ENCODE results near the gene ANKIB1. TPM values are rescaled to one million over a fixed set of nuclear protein-coding genes. Genes with fewer than 3 reads are reported as not detected.
"Not testable (repeated sequence)": the region's sequence is repeated elsewhere in the genome, so short reads cannot be mapped to it uniquely, and the experiment has no call there.

The ANKIB1 gene
- total and polyA plus RNA-seq, 2 experiments from 2014 or later: 12.6 to 43.1 TPM

- peaks cover 22% of the 10 kb centered on the region for H3F3A ChIP-seq (ENCODE audit: insufficient read depth)
- H3K4me1 ChIP-seq (ENCODE audit: insufficient read depth): peaks cover 24% of the 10 kb centered on the region
- in situ Hi-C loops (cut with MboI): no loop called here
Observed at GRCh38 chr7:92250603-92251002, 4.8 kb downstream of the ANKIB1 start.

DNA sequence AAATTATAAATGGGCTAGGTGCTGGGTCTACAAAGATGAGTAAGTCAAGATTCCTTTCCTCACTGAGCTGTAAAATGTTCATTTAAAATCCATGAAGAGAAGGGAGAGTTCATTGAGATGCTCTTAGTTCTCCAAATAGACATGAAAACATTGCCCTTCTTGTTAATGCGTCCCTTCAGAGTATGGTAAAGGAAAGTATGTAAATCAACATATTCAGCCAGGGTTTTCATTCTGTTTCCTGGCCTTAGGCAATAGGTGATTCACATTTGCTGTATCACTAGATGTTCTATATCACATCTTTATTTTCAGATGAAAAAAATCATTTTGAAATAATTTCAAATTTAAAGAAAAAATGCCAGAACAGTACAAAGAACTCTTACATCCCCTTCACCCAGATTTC lies 5.4 kb downstream of the ANKIB1 start:
- no peak overlapping the region for H3K4me3 ChIP-seq
- H3K36me3 ChIP-seq (ENCODE audit: low read depth): 0 out of 2 replicates have a peak, but pooled peaks cover 2% of the 10 kb centered on the region
- peaks cover 95% of the 10 kb centered on the region for H3K79me2 ChIP-seq (ENCODE audit: insufficient read depth)
- peaks cover 28% of the 10 kb centered on the region for H3F3A ChIP-seq (ENCODE audit: insufficient read depth)
- 100% methylated on average over 1 of the region's 1 CpG for WGBS, 2 experiments (ENCODE audit: low coverage in 1 of 2, low lambda C conversion rate in 2 of 2, missing lambda C conversion rate in 2 of 2)
- no peaks in the 10 kb centered on the region for H3K9me2 ChIP-seq (ENCODE audit: insufficient read depth)
- no peaks in the 10 kb centered on the region for H3K27me3 ChIP-seq (replicated peaks; ENCODE audit: insufficient read depth)
- peak overlapping the region; percentile 9 for H3K4me2 ChIP-seq (ENCODE audit: unreplicated experiment)
- peaks cover 30% of the 10 kb centered on the region for H3K4me1 ChIP-seq (ENCODE audit: insufficient read depth)
- TF ChIP-seq EZH2phosphoT487 (IDR thresholded peaks at IDR 0.05; ENCODE audit: insufficient read depth, low read depth) (no peak), EZH2 (IDR thresholded peaks at IDR 0.05; ENCODE audit: insufficient read depth, poor library complexity, severe bottlenecking) (no peak)
- H3K9ac ChIP-seq: no peak overlapping the region
- no peaks in the 10 kb centered on the region for H3K9me3 ChIP-seq (ENCODE audit: low read depth)
- 0 out of 2 replicates have a peak, but pooled peaks cover 5% of the 10 kb centered on the region for H4K20me1 ChIP-seq (ENCODE audit: insufficient read depth)
- in situ Hi-C loops (cut with MboI): no loop called here
- peak; percentile 17 for DNase-seq
- no peak overlapping the region for H2AFZ ChIP-seq
- H3K27ac ChIP-seq: no peak overlapping the region

More at GRCh38 chr7:92250603-92251002, 4.8 kb downstream of the ANKIB1 start:
- Histone ChIP-seq H3K4me3 (no peak overlapping the region), H2AFZ (no peak overlapping the region), H3K9me2 (ENCODE audit: insufficient read depth) (no peaks in the 10 kb centered on the region), H3K36me3 (ENCODE audit: low read depth) (0 out of 2 replicates have a peak, but pooled peaks cover 2% of the 10 kb centered on the region), H4K20me1 (ENCODE audit: insufficient read depth) (0 out of 2 replicates have a peak, but pooled peaks cover 5% of the 10 kb centered on the region), H3K79me2 (ENCODE audit: insufficient read depth) (peaks cover 93% of the 10 kb centered on the region), H3K9me3 (ENCODE audit: low read depth) (no peaks in the 10 kb centered on the region), H3K9ac (no peak overlapping the region), H3K4me2 (ENCODE audit: unreplicated experiment) (peak overlapping the region; percentile 9), H3K27me3 (replicated peaks; ENCODE audit: insufficient read depth) (no peaks in the 10 kb centered on the region), H3K27ac (no peak overlapping the region)
- TF ChIP-seq EZH2 (IDR thresholded peaks at IDR 0.05; ENCODE audit: insufficient read depth, poor library complexity, severe bottlenecking): no peak
- TF ChIP-seq EZH2phosphoT487 (IDR thresholded peaks at IDR 0.05; ENCODE audit: insufficient read depth, low read depth): no peak
- DNase-seq: no peak

GRCh38 chr7:92253251-92253650 lies 7.5 kb downstream of the ANKIB1 start:
- 0 out of 2 replicates have a peak, but pooled peaks cover 2% of the 10 kb centered on the region for H3K36me3 ChIP-seq (ENCODE audit: low read depth)
- TF ChIP-seq EZH2 (IDR thresholded peaks at IDR 0.05; ENCODE audit: insufficient read depth, poor library complexity, severe bottlenecking) (no peak), EZH2phosphoT487 (IDR thresholded peaks at IDR 0.05; ENCODE audit: insufficient read depth, low read depth) (no peak)
- WGBS, 2 experiments (ENCODE audit: low coverage in 1 of 2, low lambda C conversion rate in 2 of 2, missing lambda C conversion rate in 2 of 2): 97 to 100% methylated on average over 1 of the region's 1 CpG
- peaks cover 96% of the 10 kb centered on the region for H3K79me2 ChIP-seq (ENCODE audit: insufficient read depth)
- in situ Hi-C loops (cut with MboI): no loop called here
- no peak overlapping the region for H3K4me3 ChIP-seq
- no peak overlapping the region for H3K27ac ChIP-seq
- H3K27me3 ChIP-seq (replicated peaks; ENCODE audit: insufficient read depth): no peaks in the 10 kb centered on the region
- no peak overlapping the region for H2AFZ ChIP-seq
- peaks cover 26% of the 10 kb centered on the region for H3K4me1 ChIP-seq (ENCODE audit: insufficient read depth)
- no peaks in the 10 kb centered on the region for H3K9me2 ChIP-seq (ENCODE audit: insufficient read depth)
- H3F3A ChIP-seq (ENCODE audit: insufficient read depth): peaks cover 31% of the 10 kb centered on the region
- no peak overlapping the region for H3K4me2 ChIP-seq (ENCODE audit: unreplicated experiment)
- H3K9ac ChIP-seq: no peak overlapping the region
- 0 out of 2 replicates have a peak, but pooled peaks cover 5% of the 10 kb centered on the region for H4K20me1 ChIP-seq (ENCODE audit: insufficient read depth)
- no peak for DNase-seq
- no peaks in the 10 kb centered on the region for H3K9me3 ChIP-seq (ENCODE audit: low read depth)

GRCh38 chr7:92254800-92255199 lies 9.0 kb downstream of the ANKIB1 start:
- in situ Hi-C loops (cut with MboI); H3K27me3 ChIP-seq (replicated peaks; ENCODE audit: insufficient read depth); H4K20me1 ChIP-seq (ENCODE audit: insufficient read depth); H3K9me3 ChIP-seq (ENCODE audit: low read depth); H3K36me3 ChIP-seq (ENCODE audit: low read depth); H3K9me2 ChIP-seq (ENCODE audit: insufficient read depth): not testable (repeated sequence)
- peak overlapping the region; percentile 67 for H3K4me3 ChIP-seq
- peaks cover 23% of the 10 kb centered on the region for H3K4me1 ChIP-seq (ENCODE audit: insufficient read depth)
- 0 out of 2 replicates have a peak overlapping the region, but pooled peaks have one; percentile 17 for H2AFZ ChIP-seq
- DNase-seq: peak; percentile 42
- WGBS, 2 experiments (ENCODE audit: low coverage in 1 of 2, low lambda C conversion rate in 2 of 2, missing lambda C conversion rate in 2 of 2): 73 to 79% methylated on average over 1 of the region's 1 CpG
- H3F3A ChIP-seq (ENCODE audit: insufficient read depth): peaks cover 31% of the 10 kb centered on the region
- H3K9ac ChIP-seq: peak overlapping the region; percentile 75
- peak overlapping the region; percentile 90 for H3K4me2 ChIP-seq (ENCODE audit: unreplicated experiment)
- H3K27ac ChIP-seq: peak overlapping the region; percentile 91
- peaks cover 96% of the 10 kb centered on the region for H3K79me2 ChIP-seq (ENCODE audit: insufficient read depth)

DNA sequence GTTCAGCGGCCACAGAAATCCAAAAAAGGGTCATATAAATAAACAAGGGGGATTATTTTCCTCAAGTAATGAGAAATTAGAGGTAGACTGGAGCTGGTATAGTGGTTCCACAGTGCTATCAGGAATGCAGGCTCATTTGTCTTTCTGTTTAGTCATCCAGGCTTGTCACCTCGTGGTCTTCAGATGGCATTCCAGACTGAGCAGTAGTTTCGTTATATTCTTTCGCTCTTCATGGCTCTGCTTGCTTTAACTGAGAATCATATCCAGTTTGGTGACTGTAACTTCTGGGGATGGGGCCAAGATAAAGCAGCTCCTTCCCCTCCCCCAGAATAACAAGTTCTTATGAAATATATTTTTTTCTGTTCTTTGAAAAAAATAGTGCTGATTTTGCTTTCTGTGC lies 9.5 kb downstream of the ANKIB1 start:
- no peak for TF ChIP-seq EZH2 (IDR thresholded peaks at IDR 0.05; ENCODE audit: insufficient read depth, poor library complexity, severe bottlenecking)
- Histone ChIP-seq H3K9ac (peak overlapping the region; percentile 75), H2AFZ (peak overlapping the region; percentile 17; the same call in 1 of the 2 replicates), H3K79me2 (ENCODE audit: insufficient read depth) (peaks cover 96% of the 10 kb centered on the region), H3K27ac (peak overlapping the region; percentile 91), H3K4me3 (peak overlapping the region; percentile 67), H3F3A (ENCODE audit: insufficient read depth) (peaks cover 31% of the 10 kb centered on the region), H3K9me2 (ENCODE audit: insufficient read depth) (no peaks in the 10 kb centered on the region), H3K27me3 (replicated peaks; ENCODE audit: insufficient read depth) (no peaks in the 10 kb centered on the region), H3K4me1 (ENCODE audit: insufficient read depth) (peaks cover 23% of the 10 kb centered on the region), H4K20me1 (ENCODE audit: insufficient read depth) (0 out of 2 replicates have a peak, but pooled peaks cover 5% of the 10 kb centered on the region), H3K9me3 (ENCODE audit: low read depth) (no peaks in the 10 kb centered on the region), H3K36me3 (ENCODE audit: low read depth) (0 out of 2 replicates have a peak, but pooled peaks cover 2% of the 10 kb centered on the region), H3K4me2 (ENCODE audit: unreplicated experiment) (peak overlapping the region; percentile 90)
- 14 to 15% methylated on average over 4 of the region's 4 CpGs for WGBS, 2 experiments (ENCODE audit: low coverage in 1 of 2, low lambda C conversion rate in 2 of 2, missing lambda C conversion rate in 2 of 2)
- DNase-seq: peak; percentile 95
- in situ Hi-C loops (cut with MboI): no loop called here
